SK-N-SH treated with all-trans-retinoic acid at 6 μM for 48 hours (cell line): Measurements from ENCODE around the gene TMEM181.

Experiments
- ARNTL ChIP-seq: fragments of 450-650 bp; formaldehyde crosslinking; IDR thresholded peaks from 2 replicates; pipeline ENCODE4 v1.5.0; 2020; ENCODE audit warnings: low read depth, mild to moderate bottlenecking, moderate library complexity, borderline replicate concordance
- CSDC2 ChIP-seq: fragments of 250-450 bp; sonication (Bioruptor Pico); IDR thresholded peaks from 2 replicates; pipeline ENCODE4 v1.5.0; 2020; ENCODE audit warnings: mild to moderate bottlenecking, moderate library complexity
- ESRRG ChIP-seq: fragments of 250-450 bp; sonication (Bioruptor Pico); IDR thresholded peaks from 2 replicates; pipeline ENCODE4 v1.6.1; 2021; ENCODE audit warnings: mild to moderate bottlenecking
- OSR1 ChIP-seq: fragments of 250-450 bp; sonication (Bioruptor Pico); IDR thresholded peaks from 2 replicates; pipeline ENCODE4 v1.8.0; 2022; ENCODE audit warnings: moderate library complexity, mild to moderate bottlenecking, inconsistent platforms
- SNAI2 ChIP-seq: fragments of 250-450 bp; sonication (Bioruptor Pico); IDR thresholded peaks from 2 replicates; pipeline ENCODE4 v1.5.0; 2020; ENCODE audit warnings: mild to moderate bottlenecking, moderate library complexity
- ZFP3 ChIP-seq: fragments of 250-450 bp; sonication (Bioruptor Pico); IDR thresholded peaks from 2 replicates; pipeline ENCODE4 v1.5.0; 2020; ENCODE audit warnings: mild to moderate bottlenecking, moderate library complexity
- ZFP30 ChIP-seq: fragments of 450-650 bp; formaldehyde crosslinking; IDR thresholded peaks from 2 replicates; pipeline ENCODE4 v1.5.0; 2022; ENCODE audit warnings: mild to moderate bottlenecking, moderate library complexity
- ZNF565 ChIP-seq: fragments of 450-650 bp; formaldehyde crosslinking; conservative IDR thresholded peaks from 2 replicates; pipeline ENCODE4 v1.5.0; 2020; ENCODE audit warnings: low read depth, mild to moderate bottlenecking, moderate library complexity
- ZNF70 ChIP-seq: fragments of 450-650 bp; formaldehyde crosslinking; IDR thresholded peaks from 2 replicates; pipeline ENCODE4 v1.5.0; 2020; ENCODE audit warnings: mild to moderate bottlenecking, moderate library complexity
- ZNF8 ChIP-seq: fragments of 450-650 bp; formaldehyde crosslinking; IDR thresholded peaks from 2 replicates; pipeline ENCODE4 v1.5.0; 2020; ENCODE audit warnings: mild to moderate bottlenecking, moderate library complexity
- TF ChIP-seq, protein P1 (sequence below): fragments of 250-450 bp; sonication (Bioruptor Pico); IDR thresholded peaks from 2 replicates; pipeline ENCODE4 v1.8.0; 2020; ENCODE audit warnings: mild to moderate bottlenecking, moderate library complexity, borderline replicate concordance
- TF ChIP-seq, protein P2 (sequence below): fragments of 250-450 bp; sonication (Bioruptor Pico); IDR thresholded peaks from 2 replicates; pipeline ENCODE4 v1.5.1; 2020; ENCODE audit warnings: low read depth, mild to moderate bottlenecking, moderate library complexity

DNA sequence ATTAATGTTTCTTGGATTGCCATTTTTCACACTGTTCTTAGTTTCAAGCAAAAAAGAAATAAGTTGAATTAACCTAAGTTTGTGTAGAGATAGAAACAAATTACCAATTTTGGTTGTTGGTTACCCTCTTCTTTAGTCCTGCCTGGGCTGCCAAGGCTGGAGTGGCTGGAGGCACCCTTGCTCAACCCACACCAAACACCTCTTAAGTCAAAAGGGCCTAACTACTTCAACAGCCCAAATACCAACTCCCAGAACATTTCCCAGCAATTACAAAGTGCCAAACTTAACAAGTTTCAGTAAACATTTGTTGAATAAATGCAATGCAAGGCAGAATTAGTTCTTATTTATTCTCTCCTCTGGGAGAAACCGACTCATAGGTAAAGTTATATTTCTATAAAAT is 38.1 kb upstream of the TMEM181 start:
- no peak for TF ChIP-seq ZFP30
- TF ChIP-seq ZNF8 (CRISPR knock-in tag) = no peak
- TF ChIP-seq, protein P1, sequence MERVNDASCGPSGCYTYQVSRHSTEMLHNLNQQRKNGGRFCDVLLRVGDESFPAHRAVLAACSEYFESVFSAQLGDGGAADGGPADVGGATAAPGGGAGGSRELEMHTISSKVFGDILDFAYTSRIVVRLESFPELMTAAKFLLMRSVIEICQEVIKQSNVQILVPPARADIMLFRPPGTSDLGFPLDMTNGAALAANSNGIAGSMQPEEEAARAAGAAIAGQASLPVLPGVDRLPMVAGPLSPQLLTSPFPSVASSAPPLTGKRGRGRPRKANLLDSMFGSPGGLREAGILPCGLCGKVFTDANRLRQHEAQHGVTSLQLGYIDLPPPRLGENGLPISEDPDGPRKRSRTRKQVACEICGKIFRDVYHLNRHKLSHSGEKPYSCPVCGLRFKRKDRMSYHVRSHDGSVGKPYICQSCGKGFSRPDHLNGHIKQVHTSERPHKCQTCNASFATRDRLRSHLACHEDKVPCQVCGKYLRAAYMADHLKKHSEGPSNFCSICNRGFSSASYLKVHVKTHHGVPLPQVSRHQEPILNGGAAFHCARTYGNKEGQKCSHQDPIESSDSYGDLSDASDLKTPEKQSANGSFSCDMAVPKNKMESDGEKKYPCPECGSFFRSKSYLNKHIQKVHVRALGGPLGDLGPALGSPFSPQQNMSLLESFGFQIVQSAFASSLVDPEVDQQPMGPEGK = no peak
- no peak for TF ChIP-seq ARNTL (CRISPR knock-in tag)
- TF ChIP-seq ZNF565 (CRISPR knock-in tag) = no peak
- no peak for TF ChIP-seq OSR1
- no peak for TF ChIP-seq ZFP3 (CRISPR knock-in tag)
- TF ChIP-seq CSDC2 = no peak
- no peak for TF ChIP-seq ESRRG (CRISPR knock-in tag)
- TF ChIP-seq SNAI2 (CRISPR knock-in tag) = no peak
- no peak for TF ChIP-seq ZNF70 (CRISPR knock-in tag)
- TF ChIP-seq, protein P2, sequence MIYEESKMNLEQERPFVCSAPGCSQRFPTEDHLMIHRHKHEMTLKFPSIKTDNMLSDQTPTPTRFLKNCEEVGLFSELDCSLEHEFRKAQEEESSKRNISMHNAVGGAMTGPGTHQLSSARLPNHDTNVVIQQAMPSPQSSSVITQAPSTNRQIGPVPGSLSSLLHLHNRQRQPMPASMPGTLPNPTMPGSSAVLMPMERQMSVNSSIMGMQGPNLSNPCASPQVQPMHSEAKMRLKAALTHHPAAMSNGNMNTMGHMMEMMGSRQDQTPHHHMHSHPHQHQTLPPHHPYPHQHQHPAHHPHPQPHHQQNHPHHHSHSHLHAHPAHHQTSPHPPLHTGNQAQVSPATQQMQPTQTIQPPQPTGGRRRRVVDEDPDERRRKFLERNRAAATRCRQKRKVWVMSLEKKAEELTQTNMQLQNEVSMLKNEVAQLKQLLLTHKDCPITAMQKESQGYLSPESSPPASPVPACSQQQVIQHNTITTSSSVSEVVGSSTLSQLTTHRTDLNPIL (CRISPR knock-in tag) = no peak
